K562 (cell line): ENCODE results near the gene GEMIN4. TPM values are rescaled to one million over a fixed set of nuclear protein-coding genes. Genes with fewer than 3 reads are reported as not detected.
A peak's percentile ranks its signal among the peaks of the same experiment; 100 is the strongest.

ENCODE experiments used
- BMI1 ChIP-seq: fragments of 150-350 bp; IDR thresholded peaks from 2 replicates; pipeline ENCODE4 v1.6.1; 2014; ENCODE audit warnings: low read length
- CBFA2T2 ChIP-seq: fragments of 450-650 bp; conservative IDR thresholded peaks from 2 replicates; pipeline ENCODE4 v1.6.1; 2017; ENCODE audit warnings: mild to moderate bottlenecking
- CBX1 ChIP-seq: sonication (generic); IDR thresholded peaks from 2 replicates; pipeline ENCODE4 v1.6.1; 2016; ENCODE audit warnings: antibody characterized with exemption, low read depth, mild to moderate bottlenecking
- ETV6 ChIP-seq, 3 experiments: fragments of 150-350 bp in 1 of 3; sonication (generic) in 1 of 3; formaldehyde crosslinking in 1 of 3; IDR thresholded peaks; 2 replicates each; pipeline versions ENCODE4 v1.6.1 to v1.8.0; 2014 to 2022; ENCODE audit warnings: borderline replicate concordance in 2 of 3, low read depth in 2 of 3, antibody characterized with exemption in 1 of 3, low read length in 1 of 3, mild to moderate bottlenecking in 1 of 3, missing genetic modification reagents in 1 of 3
- HDAC2 ChIP-seq: fragments of 450-650 bp; IDR thresholded peaks from 2 replicates; pipeline ENCODE4 v1.6.1; 2016; ENCODE audit warnings: mild to moderate bottlenecking
- NONO ChIP-seq, 2 experiments: fragments of 200-400 bp in 1 of 2; fragments of 450-650 bp in 1 of 2; formaldehyde crosslinking in 1 of 2; IDR thresholded peaks; 2 replicates each; pipeline ENCODE4 v1.6.1; 2017; ENCODE audit warnings: low read depth in 2 of 2, mild to moderate bottlenecking in 2 of 2, moderate library complexity in 2 of 2, low read length in 1 of 2
- PTBP1 ChIP-seq: fragments of 200-400 bp; formaldehyde crosslinking; IDR thresholded peaks from 2 replicates; pipeline ENCODE4 v1.6.1; 2017; ENCODE audit warnings: low read depth, low read length
- RBM15 ChIP-seq: fragments of 200-400 bp; formaldehyde crosslinking; IDR thresholded peaks from 2 replicates; pipeline ENCODE4 v1.6.1; 2018; ENCODE audit warnings: mild to moderate bottlenecking, low read length, moderate library complexity; ENCODE audit not compliant: insufficient read depth
- TCF7L2 ChIP-seq: fragments of 150-350 bp; IDR thresholded peaks from 2 replicates; pipeline ENCODE4 v1.6.1; 2016; ENCODE audit warnings: low read depth, mild to moderate bottlenecking, low read length, moderate library complexity
- ZNF830 ChIP-seq: fragments of 250-450 bp; sonication (Bioruptor Pico); IDR thresholded peaks from 2 replicates; pipeline ENCODE4 v1.5.0; 2021; ENCODE audit warnings: mild to moderate bottlenecking
- polyA plus RNA-seq, 8 experiments: library from polyadenylated mRNA; depleted of rRNA in 4 of 8; stranded (reverse) in 5 of 8; unstranded in 3 of 8; fragments of >200 nt; fragmentation: Nextera tagmentation in 2 of 8; fragmentation: Illumina TruSeq in 1 of 8; extraction: Ambion mirVana in 2 of 8; extraction: Trizol in 1 of 8; gene quantifications; 2 replicates each; pipeline versions ENCODE4 v1.2.1 to v1.2.3, GENCODE V29; 2011 to 2014; ENCODE audit warnings: inconsistent platforms in 1 of 8, missing spikeins in 1 of 8
- total RNA-seq, 7 experiments: library from RNA; depleted of rRNA in 6 of 7; stranded (reverse); fragments of >200 nt in 6 of 7; fragmentation: Illumina TruSeq in 2 of 7; extraction: Trizol in 2 of 7; gene quantifications; 2 replicates each; pipeline versions ENCODE4 v1.2.1 to v1.2.3, GENCODE V29; 2011 to 2021; ENCODE audit warnings: low replicate concordance in 1 of 7
- TF ChIP-seq, protein P1 (sequence below): fragments of 450-650 bp; IDR thresholded peaks from 2 replicates; pipeline ENCODE4 v1.6.1; 2016; ENCODE audit warnings: mild to moderate bottlenecking, moderate library complexity
- TF ChIP-seq, protein P2 (sequence below): fragments of 450-650 bp; formaldehyde crosslinking; IDR thresholded peaks from 2 replicates; pipeline ENCODE4 v1.4.0; 2020; ENCODE audit warnings: mild to moderate bottlenecking

The GEMIN4 gene
- total and polyA plus RNA-seq, 9 of the 15 experiments (the other 6 are each of a cell fraction or from before 2014, with no cell fraction given), result 1.8 to 42.5 (median 10.8) TPM

- TF ChIP-seq, protein P1, sequence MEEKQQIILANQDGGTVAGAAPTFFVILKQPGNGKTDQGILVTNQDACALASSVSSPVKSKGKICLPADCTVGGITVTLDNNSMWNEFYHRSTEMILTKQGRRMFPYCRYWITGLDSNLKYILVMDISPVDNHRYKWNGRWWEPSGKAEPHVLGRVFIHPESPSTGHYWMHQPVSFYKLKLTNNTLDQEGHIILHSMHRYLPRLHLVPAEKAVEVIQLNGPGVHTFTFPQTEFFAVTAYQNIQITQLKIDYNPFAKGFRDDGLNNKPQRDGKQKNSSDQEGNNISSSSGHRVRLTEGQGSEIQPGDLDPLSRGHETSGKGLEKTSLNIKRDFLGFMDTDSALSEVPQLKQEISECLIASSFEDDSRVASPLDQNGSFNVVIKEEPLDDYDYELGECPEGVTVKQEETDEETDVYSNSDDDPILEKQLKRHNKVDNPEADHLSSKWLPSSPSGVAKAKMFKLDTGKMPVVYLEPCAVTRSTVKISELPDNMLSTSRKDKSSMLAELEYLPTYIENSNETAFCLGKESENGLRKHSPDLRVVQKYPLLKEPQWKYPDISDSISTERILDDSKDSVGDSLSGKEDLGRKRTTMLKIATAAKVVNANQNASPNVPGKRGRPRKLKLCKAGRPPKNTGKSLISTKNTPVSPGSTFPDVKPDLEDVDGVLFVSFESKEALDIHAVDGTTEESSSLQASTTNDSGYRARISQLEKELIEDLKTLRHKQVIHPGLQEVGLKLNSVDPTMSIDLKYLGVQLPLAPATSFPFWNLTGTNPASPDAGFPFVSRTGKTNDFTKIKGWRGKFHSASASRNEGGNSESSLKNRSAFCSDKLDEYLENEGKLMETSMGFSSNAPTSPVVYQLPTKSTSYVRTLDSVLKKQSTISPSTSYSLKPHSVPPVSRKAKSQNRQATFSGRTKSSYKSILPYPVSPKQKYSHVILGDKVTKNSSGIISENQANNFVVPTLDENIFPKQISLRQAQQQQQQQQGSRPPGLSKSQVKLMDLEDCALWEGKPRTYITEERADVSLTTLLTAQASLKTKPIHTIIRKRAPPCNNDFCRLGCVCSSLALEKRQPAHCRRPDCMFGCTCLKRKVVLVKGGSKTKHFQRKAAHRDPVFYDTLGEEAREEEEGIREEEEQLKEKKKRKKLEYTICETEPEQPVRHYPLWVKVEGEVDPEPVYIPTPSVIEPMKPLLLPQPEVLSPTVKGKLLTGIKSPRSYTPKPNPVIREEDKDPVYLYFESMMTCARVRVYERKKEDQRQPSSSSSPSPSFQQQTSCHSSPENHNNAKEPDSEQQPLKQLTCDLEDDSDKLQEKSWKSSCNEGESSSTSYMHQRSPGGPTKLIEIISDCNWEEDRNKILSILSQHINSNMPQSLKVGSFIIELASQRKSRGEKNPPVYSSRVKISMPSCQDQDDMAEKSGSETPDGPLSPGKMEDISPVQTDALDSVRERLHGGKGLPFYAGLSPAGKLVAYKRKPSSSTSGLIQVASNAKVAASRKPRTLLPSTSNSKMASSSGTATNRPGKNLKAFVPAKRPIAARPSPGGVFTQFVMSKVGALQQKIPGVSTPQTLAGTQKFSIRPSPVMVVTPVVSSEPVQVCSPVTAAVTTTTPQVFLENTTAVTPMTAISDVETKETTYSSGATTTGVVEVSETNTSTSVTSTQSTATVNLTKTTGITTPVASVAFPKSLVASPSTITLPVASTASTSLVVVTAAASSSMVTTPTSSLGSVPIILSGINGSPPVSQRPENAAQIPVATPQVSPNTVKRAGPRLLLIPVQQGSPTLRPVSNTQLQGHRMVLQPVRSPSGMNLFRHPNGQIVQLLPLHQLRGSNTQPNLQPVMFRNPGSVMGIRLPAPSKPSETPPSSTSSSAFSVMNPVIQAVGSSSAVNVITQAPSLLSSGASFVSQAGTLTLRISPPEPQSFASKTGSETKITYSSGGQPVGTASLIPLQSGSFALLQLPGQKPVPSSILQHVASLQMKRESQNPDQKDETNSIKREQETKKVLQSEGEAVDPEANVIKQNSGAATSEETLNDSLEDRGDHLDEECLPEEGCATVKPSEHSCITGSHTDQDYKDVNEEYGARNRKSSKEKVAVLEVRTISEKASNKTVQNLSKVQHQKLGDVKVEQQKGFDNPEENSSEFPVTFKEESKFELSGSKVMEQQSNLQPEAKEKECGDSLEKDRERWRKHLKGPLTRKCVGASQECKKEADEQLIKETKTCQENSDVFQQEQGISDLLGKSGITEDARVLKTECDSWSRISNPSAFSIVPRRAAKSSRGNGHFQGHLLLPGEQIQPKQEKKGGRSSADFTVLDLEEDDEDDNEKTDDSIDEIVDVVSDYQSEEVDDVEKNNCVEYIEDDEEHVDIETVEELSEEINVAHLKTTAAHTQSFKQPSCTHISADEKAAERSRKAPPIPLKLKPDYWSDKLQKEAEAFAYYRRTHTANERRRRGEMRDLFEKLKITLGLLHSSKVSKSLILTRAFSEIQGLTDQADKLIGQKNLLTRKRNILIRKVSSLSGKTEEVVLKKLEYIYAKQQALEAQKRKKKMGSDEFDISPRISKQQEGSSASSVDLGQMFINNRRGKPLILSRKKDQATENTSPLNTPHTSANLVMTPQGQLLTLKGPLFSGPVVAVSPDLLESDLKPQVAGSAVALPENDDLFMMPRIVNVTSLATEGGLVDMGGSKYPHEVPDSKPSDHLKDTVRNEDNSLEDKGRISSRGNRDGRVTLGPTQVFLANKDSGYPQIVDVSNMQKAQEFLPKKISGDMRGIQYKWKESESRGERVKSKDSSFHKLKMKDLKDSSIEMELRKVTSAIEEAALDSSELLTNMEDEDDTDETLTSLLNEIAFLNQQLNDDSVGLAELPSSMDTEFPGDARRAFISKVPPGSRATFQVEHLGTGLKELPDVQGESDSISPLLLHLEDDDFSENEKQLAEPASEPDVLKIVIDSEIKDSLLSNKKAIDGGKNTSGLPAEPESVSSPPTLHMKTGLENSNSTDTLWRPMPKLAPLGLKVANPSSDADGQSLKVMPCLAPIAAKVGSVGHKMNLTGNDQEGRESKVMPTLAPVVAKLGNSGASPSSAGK, result peak; percentile 81
- TF ChIP-seq PTBP1 (no peak), BMI1 (no peak), ZNF830 (CRISPR knock-in tag) (no peak), HDAC2 (peak; percentile 62), CBX1 (no peak; the same call in 1 of the 2 replicates), TCF7L2 (no peak), ETV6 (IDR thresholded peaks at IDR 0.05; ENCODE audit: borderline replicate concordance in 1 of 2, low read depth in 2 of 2, low read length in 1 of 2) (no peak), ETV6 (CRISPR knock-in tag; IDR thresholded peaks at IDR 0.05; ENCODE audit: borderline replicate concordance) (no peak), RBM15 (no peak), CBFA2T2 (no peak), NONO (IDR thresholded peaks at IDR 0.05; ENCODE audit: low read depth in 2 of 2, low read length in 1 of 2) (0 out of 4 replicates have a peak, but pooled peaks of 1 of the 2 experiments have one; percentile 55)
- TF ChIP-seq, protein P2, sequence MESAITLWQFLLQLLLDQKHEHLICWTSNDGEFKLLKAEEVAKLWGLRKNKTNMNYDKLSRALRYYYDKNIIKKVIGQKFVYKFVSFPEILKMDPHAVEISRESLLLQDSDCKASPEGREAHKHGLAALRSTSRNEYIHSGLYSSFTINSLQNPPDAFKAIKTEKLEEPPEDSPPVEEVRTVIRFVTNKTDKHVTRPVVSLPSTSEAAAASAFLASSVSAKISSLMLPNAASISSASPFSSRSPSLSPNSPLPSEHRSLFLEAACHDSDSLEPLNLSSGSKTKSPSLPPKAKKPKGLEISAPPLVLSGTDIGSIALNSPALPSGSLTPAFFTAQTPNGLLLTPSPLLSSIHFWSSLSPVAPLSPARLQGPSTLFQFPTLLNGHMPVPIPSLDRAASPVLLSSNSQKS, result no peak
Observed at GRCh38 chr17:781805-782731, 30.0 kb upstream of the GEMIN4 start, which contains the start of the genes GLOD4 and MRM3 (continued).
